Panc1 (cell line): ENCODE results near the gene CTXN1.

Experiments
- CTCF ChIP-seq: fragments of 450-650 bp; IDR thresholded peaks from 2 replicates; pipeline ENCODE4 v1.5.1; 2017; ENCODE audit warnings: mild to moderate bottlenecking
- SIN3A ChIP-seq: IDR thresholded peaks from 2 replicates; pipeline ENCODE4 v1.6.1; 2012; ENCODE audit warnings: low read depth, mild to moderate bottlenecking, low read length, moderate library complexity, borderline replicate concordance; ENCODE audit not compliant: insufficient read depth

GRCh38 chr19:7932930-7933300 lies 7.0 kb upstream of the CTXN1 start:
- TF ChIP-seq CTCF (no peak), SIN3A (no peak)
